Measurements from ENCODE around the gene C5orf15.

The C5orf15 gene

DNA sequence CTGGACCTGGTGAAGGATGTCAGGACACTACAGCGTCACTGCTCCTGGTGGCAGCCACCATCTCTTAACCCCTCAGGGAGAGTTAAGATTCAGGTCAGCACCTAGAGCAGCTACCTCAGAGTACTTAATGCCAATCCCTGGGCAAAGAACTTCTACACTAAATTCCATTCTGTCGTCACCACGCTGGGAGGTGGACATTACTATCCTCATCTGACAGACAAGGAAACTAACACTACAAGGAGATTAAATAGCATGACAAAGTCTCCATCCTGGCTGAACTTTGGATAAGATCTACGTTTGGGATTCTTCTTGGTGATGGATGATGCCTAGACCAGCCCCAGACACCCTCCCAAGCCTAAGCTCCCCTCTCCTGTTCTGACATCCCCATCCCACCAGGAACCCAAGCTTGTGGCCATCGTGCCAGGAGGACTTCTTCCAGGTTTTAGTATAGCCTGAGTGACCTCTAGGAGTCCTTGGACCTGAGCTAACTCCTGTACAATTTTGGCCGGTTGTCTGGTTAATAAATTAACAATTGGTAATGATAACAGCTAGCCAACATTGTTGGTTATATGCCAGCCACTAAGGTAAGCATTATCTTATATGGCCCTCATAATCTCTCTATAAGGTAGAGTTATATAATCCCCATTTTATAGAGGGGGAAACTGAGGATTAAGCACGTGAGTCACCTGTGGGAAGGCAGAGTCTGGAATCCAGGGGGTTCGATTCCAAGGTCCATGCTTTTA, 54.8 kb downstream of the C5orf15 start:
- TF ChIP-seq, protein P1, sequence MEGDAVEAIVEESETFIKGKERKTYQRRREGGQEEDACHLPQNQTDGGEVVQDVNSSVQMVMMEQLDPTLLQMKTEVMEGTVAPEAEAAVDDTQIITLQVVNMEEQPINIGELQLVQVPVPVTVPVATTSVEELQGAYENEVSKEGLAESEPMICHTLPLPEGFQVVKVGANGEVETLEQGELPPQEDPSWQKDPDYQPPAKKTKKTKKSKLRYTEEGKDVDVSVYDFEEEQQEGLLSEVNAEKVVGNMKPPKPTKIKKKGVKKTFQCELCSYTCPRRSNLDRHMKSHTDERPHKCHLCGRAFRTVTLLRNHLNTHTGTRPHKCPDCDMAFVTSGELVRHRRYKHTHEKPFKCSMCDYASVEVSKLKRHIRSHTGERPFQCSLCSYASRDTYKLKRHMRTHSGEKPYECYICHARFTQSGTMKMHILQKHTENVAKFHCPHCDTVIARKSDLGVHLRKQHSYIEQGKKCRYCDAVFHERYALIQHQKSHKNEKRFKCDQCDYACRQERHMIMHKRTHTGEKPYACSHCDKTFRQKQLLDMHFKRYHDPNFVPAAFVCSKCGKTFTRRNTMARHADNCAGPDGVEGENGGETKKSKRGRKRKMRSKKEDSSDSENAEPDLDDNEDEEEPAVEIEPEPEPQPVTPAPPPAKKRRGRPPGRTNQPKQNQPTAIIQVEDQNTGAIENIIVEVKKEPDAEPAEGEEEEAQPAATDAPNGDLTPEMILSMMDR (conservative IDR thresholded peaks at IDR 0.05; ENCODE audit: low read length) = no peak
- DNase-seq (ENCODE audit: low read depth) = no peak
- no peak overlapping the region for H3K4me3 ChIP-seq (ENCODE audit: low read length)

DNA sequence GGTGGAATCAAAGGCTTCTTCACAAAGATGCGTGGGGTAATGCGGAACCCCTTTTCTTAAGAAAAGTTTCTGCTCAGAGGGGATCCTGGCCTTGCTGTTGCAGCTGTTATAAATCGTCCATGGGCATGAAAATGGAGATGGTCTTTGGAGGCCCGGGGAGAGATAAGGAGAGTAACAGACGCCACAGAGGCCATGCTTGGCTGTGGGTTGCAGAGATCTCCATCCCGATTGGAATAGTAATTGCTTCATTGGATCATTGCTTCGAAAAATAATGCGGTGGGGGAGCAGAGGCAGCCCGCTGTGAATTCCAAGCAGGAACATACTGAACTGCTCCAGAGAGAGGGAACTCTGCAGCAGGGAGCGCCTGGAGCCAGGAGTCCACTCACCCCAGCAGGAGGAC, 55.5 kb downstream of the C5orf15 start:
- no peak for DNase-seq (ENCODE audit: low read depth)
- H3K4me3 ChIP-seq (ENCODE audit: low read length) = no peak overlapping the region
- TF ChIP-seq, protein P1 (conservative IDR thresholded peaks at IDR 0.05; ENCODE audit: low read length) = no peak

DNA sequence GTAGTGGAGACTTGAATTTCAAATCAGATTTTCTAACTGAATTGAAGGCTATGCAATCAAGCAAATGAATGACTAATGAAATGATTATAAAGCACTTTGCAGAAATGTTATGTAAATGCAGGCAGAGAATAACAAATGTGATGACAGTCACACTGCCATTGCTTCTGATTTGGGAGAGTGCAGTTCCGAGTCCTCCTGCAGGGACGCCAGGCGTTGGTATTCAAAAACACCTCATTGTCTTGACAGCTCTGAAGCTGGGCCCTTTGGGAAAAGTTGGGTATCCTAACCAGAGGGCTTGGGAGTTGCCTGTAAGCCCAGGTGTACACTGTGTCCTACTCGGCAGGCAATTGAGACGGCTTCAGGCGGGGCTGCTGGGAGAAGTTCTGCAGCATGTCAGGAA, 57.9 kb downstream of the C5orf15 start:
- DNase-seq (ENCODE audit: low read depth) = no peak
- no peak overlapping the region for H3K4me3 ChIP-seq (ENCODE audit: low read length)
- TF ChIP-seq, protein P1 (conservative IDR thresholded peaks at IDR 0.05; ENCODE audit: low read length) = no peak

DNA sequence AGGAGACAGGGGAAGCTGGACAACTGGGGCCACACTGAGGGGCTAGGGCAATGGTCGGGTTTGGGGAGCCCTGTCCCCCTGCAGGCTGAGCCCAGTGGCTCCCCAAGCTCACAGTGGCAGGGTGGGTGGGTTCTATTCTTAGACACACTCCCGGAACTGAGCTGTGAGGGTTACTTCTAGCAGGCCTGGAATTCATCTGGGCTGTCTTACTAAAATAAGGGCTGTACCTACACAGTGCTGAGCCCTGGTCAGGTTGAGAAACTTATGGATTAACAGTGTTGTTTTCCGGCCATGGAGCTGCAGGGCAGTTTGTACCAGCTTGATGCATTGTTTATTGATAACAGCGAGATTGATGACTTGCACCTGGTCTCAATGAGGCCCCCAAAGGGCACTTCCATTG, 58.8 kb downstream of the C5orf15 start:
- TF ChIP-seq, protein P1 (conservative IDR thresholded peaks at IDR 0.05; ENCODE audit: low read length) = no peak
- DNase-seq (ENCODE audit: low read depth) = no peak

DNA sequence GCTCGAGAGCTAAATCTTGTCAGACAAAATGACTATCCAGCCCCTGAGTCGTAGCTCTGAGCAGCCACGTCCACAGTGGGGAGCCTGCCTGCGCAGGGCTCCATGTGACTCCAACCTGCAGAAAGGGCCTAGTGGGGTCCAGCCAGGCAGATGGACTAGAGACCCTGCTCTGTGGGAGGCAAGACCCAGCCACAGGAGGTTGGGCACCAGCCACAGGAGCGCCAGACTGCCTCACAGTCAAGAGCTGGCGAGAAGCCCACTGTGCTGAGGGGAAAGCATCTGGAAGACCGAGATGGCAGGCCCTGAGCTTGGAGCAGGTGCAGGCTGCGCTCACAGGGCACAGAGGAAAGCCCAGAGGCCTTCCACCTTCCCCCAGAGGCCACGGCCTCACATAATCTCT, 61.4 kb downstream of the C5orf15 start:
- H3K4me3 ChIP-seq (ENCODE audit: low read length) = no peak overlapping the region
- DNase-seq (ENCODE audit: low read depth) = no peak
- TF ChIP-seq, protein P1 (conservative IDR thresholded peaks at IDR 0.05; ENCODE audit: low read length) = no peak

More for the DNA sequence above, 58.8 kb downstream of the C5orf15 start:
- H3K4me3 ChIP-seq (ENCODE audit: low read length) = no peak overlapping the region

DNA sequence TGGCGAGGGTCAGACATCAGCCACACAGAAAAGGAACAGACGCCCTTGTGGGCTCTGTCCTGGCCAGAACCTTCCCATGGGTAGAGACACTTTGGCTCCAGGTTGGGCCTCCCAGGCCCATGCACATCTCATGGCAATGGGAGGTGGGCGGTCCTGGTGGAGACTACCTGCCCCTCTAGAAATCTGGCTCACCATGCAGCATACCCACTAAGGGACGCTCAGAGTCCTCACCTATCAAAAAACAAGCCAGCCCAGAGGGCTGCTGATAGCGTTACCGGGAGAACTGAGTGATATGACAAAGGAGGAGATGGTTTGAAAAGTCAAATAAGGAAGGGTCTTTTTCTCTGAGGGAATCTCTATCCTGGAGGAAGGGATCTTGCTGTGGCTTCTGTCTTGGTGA, 62.1 kb downstream of the C5orf15 start:
- TF ChIP-seq, protein P1 (conservative IDR thresholded peaks at IDR 0.05; ENCODE audit: low read length) = no peak
- H3K4me3 ChIP-seq (ENCODE audit: low read length) = no peak overlapping the region
- no peak for DNase-seq (ENCODE audit: low read depth)

All from AG10803 (cell line).